GM12874 (cell line): ENCODE results near the gene KCNG4.

Experiments
- CTCF ChIP-seq: IDR thresholded peaks from 2 replicates; pipeline ENCODE4 v1.5.1; 2011; ENCODE audit warnings: low read depth, mild to moderate bottlenecking, control low read depth, low read length, moderate library complexity; ENCODE audit not compliant: insufficient read depth

Gene KCNG4

GRCh38 chr16:84199861-84200260 is 40.0 kb downstream of the KCNG4 start:
- TF ChIP-seq CTCF = no peak

GRCh38 chr16:84199097-84199496 is 40.7 kb downstream of the KCNG4 start:
- no peak for TF ChIP-seq CTCF

- no peak for TF ChIP-seq CTCF
Observed at GRCh38 chr16:84198401-84198800, 41.4 kb downstream of the KCNG4 start.

GRCh38 chr16:84197466-84198128 is 42.2 kb downstream of the KCNG4 start:
- TF ChIP-seq CTCF = no peak

GRCh38 chr16:84196727-84197394 is 43.0 kb downstream of the KCNG4 start:
- TF ChIP-seq CTCF = no peak

GRCh38 chr16:84196101-84196500 is 43.7 kb downstream of the KCNG4 start:
- no peak for TF ChIP-seq CTCF

GRCh38 chr16:84195201-84196093 is 44.4 kb downstream of the KCNG4 start:
- TF ChIP-seq CTCF = no peak
